GM23248 (cell line): ENCODE data around the gene LSAMP.

Experiments
- EZH2 ChIP-seq: fragments of 200-600 bp; sonication (generic); IDR thresholded peaks from 2 replicates; pipeline ENCODE4 v1.6.1; 2018; ENCODE audit warnings: antibody characterized with exemption, mild to moderate bottlenecking; ENCODE audit not compliant: insufficient read depth, poor library complexity, severe bottlenecking
- EZH2phosphoT487 ChIP-seq: fragments of 200-600 bp; sonication (generic); IDR thresholded peaks from 2 replicates; pipeline ENCODE4 v1.6.1; 2018; ENCODE audit warnings: antibody characterized with exemption, moderate library complexity, mild to moderate bottlenecking, low read depth; ENCODE audit not compliant: insufficient read depth

GRCh38 chr3:115885621-115886020 is 559.7 kb downstream of the LSAMP start:
- TF ChIP-seq EZH2, result no peak
- no peak for TF ChIP-seq EZH2phosphoT487
